ENCODE data around the gene ITGA2.

The ITGA2 gene

GRCh38 chr5:53112909-53113308 lies 123.8 kb downstream of the ITGA2 start (continued):
- no peak for TF ChIP-seq ISL1 (CRISPR knock-in tag; IDR thresholded peaks at IDR 0.05)
- TF ChIP-seq ZNF70 (CRISPR knock-in tag; IDR thresholded peaks at IDR 0.05) = no peak
- TF ChIP-seq RARB (CRISPR knock-in tag; IDR thresholded peaks at IDR 0.05) = no peak
- no peak for TF ChIP-seq ZC3H10 (CRISPR knock-in tag; IDR thresholded peaks at IDR 0.05)

- ATAC-seq = no peak
- no peak for TF ChIP-seq ZNF70 (CRISPR knock-in tag; IDR thresholded peaks at IDR 0.05)
- no peak for TF ChIP-seq ARNTL (CRISPR knock-in tag; IDR thresholded peaks at IDR 0.05; ENCODE audit: borderline replicate concordance, low read depth)
- no peak for TF ChIP-seq ZFP30 (CRISPR knock-in tag; IDR thresholded peaks at IDR 0.05)
- TF ChIP-seq ISL1 (CRISPR knock-in tag; IDR thresholded peaks at IDR 0.05) = no peak
- no peak for TF ChIP-seq GLIS3 (CRISPR knock-in tag; IDR thresholded peaks at IDR 0.05)
- TF ChIP-seq OSR1 (CRISPR knock-in tag; IDR thresholded peaks at IDR 0.05) = no peak
- no peak for TF ChIP-seq ZNF565 (CRISPR knock-in tag; conservative IDR thresholded peaks at IDR 0.05; ENCODE audit: low read depth)
- TF ChIP-seq ZFP3 (CRISPR knock-in tag; IDR thresholded peaks at IDR 0.05) = no peak
- TF ChIP-seq ZNF8 (CRISPR knock-in tag; IDR thresholded peaks at IDR 0.05) = no peak
- no peak for TF ChIP-seq ZC3H10 (CRISPR knock-in tag; IDR thresholded peaks at IDR 0.05)
Measured at GRCh38 chr5:53113947-53114346, 124.8 kb downstream of the ITGA2 start.

- TF ChIP-seq RARB (CRISPR knock-in tag; IDR thresholded peaks at IDR 0.05) (no peak), ZFP3 (CRISPR knock-in tag; IDR thresholded peaks at IDR 0.05) (no peak), ESRRG (CRISPR knock-in tag; IDR thresholded peaks at IDR 0.05) (no peak)
- 0 out of 3 replicates have a peak, but pooled peaks have one; percentile 51 for ATAC-seq
Measured at GRCh38 chr5:53114988-53115387, 125.8 kb downstream of the ITGA2 start.

GRCh38 chr5:53116597-53116996 lies 127.4 kb downstream of the ITGA2 start:
- no peak for TF ChIP-seq ZC3H10 (CRISPR knock-in tag; IDR thresholded peaks at IDR 0.05)
- TF ChIP-seq PPARA (CRISPR knock-in tag; IDR thresholded peaks at IDR 0.05; ENCODE audit: borderline replicate concordance) = no peak
- no peak for TF ChIP-seq PATZ1 (CRISPR knock-in tag; IDR thresholded peaks at IDR 0.05; ENCODE audit: borderline replicate concordance)
- no peak for TF ChIP-seq RARB (CRISPR knock-in tag; IDR thresholded peaks at IDR 0.05)
- no peak for TF ChIP-seq POU6F1 (CRISPR knock-in tag; IDR thresholded peaks at IDR 0.05; ENCODE audit: borderline replicate concordance, low read depth)
- TF ChIP-seq ZFP30 (CRISPR knock-in tag; IDR thresholded peaks at IDR 0.05) = no peak
- TF ChIP-seq ZNF70 (CRISPR knock-in tag; IDR thresholded peaks at IDR 0.05) = no peak
- no peak for TF ChIP-seq BACH2 (CRISPR knock-in tag; IDR thresholded peaks at IDR 0.05; ENCODE audit: borderline replicate concordance)
- no peak for TF ChIP-seq SNAI2 (CRISPR knock-in tag; IDR thresholded peaks at IDR 0.05)
- TF ChIP-seq ESRRG (CRISPR knock-in tag; IDR thresholded peaks at IDR 0.05) = no peak
- TF ChIP-seq CREB5 (CRISPR knock-in tag; IDR thresholded peaks at IDR 0.05; ENCODE audit: low read depth) = no peak
- no peak for TF ChIP-seq CSDC2 (CRISPR knock-in tag; IDR thresholded peaks at IDR 0.05)
- TF ChIP-seq ISL1 (CRISPR knock-in tag; IDR thresholded peaks at IDR 0.05) = no peak
- no peak for TF ChIP-seq ZFP3 (CRISPR knock-in tag; IDR thresholded peaks at IDR 0.05)
- ATAC-seq = no peak

GRCh38 chr5:53118879-53119278 lies 129.7 kb downstream of the ITGA2 start:
- no peak for ATAC-seq
- TF ChIP-seq ZNF8 (CRISPR knock-in tag; IDR thresholded peaks at IDR 0.05) (no peak), PATZ1 (CRISPR knock-in tag; IDR thresholded peaks at IDR 0.05; ENCODE audit: borderline replicate concordance) (no peak), PPARA (CRISPR knock-in tag; IDR thresholded peaks at IDR 0.05; ENCODE audit: borderline replicate concordance) (no peak), ZC3H10 (CRISPR knock-in tag; IDR thresholded peaks at IDR 0.05) (no peak), TCF4 (CRISPR knock-in tag; IDR thresholded peaks at IDR 0.05; ENCODE audit: borderline replicate concordance) (no peak), OSR1 (CRISPR knock-in tag; IDR thresholded peaks at IDR 0.05) (no peak)

Measured in SK-N-SH treated with all-trans-retinoic acid at 6 μM for 48 hours (cell line).